Breast epithelium (tissue), 3 donors: Measurements from ENCODE around the gene ULBP1.
A peak's percentile ranks its signal among the peaks of the same experiment; 100 is the strongest.

ENCODE experiments used
- CTCF ChIP-seq, 3 donors: fragments of 450-650 bp; IDR thresholded peaks; one replicate each; pipeline ENCODE4 v1.5.1; 2016 to 2017; ENCODE audit warnings: antibody characterized with exemption in 3 of 3, mild to moderate bottlenecking in 3 of 3, moderate library complexity in 3 of 3
- POLR2AphosphoS5 ChIP-seq, 3 donors: sonication (generic); formaldehyde crosslinking; IDR thresholded peaks; one replicate each; pipeline ENCODE4 v1.6.1; 2017; ENCODE audit warnings: antibody characterized with exemption in 3 of 3

DNA sequence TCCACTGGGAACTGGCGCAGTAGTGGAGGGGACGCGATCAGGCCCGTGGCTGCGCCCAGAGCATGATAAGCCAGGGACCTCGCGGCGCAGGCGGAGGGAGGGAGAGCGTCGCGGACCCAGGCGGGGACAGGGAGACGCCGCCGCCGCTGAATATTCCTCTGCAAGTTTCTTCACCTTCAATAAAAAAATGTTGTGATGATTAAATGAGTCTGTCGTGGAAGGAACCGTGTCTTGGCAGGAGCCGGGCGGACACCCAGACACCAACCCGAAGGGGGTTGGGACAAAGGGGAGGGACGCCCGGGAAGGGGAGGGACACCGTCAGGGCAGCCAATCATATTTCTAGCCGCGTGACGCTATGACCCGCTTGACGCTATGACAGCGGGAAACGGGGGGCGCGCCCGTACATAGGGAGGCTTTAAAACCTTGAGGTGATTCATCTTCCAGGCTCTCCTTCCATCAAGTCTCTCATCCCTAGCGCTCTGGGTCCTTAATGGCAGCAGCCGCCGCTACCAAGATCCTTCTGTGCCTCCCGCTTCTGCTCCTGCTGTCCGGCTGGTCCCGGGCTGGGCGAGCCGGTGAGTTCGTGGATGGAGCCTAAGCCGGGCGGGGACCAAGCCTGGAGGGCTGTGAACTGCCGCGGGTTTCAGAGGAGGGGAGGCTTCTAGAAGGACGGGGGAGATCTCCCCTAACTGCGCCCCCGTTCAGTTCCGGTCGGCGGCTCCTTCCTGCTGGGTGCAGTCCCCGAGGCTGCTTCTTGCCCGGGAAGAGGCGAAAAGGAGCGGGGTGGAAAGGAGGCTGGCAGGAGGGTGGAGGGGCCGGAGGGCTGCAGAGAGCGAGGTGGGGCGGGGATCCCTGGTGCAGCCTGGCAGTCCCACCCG is 21.9 kb upstream of the ULBP1 start, which contains the start of gene ULBP2:
- TF ChIP-seq POLR2AphosphoS5 (IDR thresholded peaks at IDR 0.05) (peak in 2 of 3 donors; percentile 27 to 34), CTCF (IDR thresholded peaks at IDR 0.05) (no peak)
